GM21723 (cell line): Measurements from ENCODE around the gene CNTN2.

Source experiments
- ATAC-seq: cut with Tn5 transposase; IDR thresholded peaks from one replicate; pipeline ENCODE4 v1.9.1; 2021; ENCODE audit warnings: mild to moderate bottlenecking, moderate library complexity; ENCODE audit not compliant: unreplicated experiment

The CNTN2 gene

DNA sequence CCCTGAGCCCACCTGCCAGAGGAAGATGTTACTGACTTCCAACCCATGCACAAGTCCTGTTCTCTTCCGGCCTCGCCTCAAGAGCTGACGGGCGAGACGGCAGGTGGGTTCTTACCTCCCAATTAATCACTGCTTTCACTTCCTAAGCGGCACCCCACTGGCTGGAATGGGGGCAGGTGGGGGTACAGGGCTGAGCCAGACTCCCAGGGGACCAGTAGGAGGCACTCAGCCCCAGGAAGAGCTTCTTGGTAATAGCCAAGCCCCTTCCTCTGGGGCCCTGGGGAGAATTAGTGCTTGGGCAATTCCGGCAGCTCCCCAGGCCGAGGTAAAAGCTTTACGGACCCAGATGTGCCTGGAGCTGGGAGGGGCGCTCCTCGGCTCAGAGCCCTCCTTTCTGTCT, 9.7 kb downstream of the CNTN2 start:
- no peak for ATAC-seq

DNA sequence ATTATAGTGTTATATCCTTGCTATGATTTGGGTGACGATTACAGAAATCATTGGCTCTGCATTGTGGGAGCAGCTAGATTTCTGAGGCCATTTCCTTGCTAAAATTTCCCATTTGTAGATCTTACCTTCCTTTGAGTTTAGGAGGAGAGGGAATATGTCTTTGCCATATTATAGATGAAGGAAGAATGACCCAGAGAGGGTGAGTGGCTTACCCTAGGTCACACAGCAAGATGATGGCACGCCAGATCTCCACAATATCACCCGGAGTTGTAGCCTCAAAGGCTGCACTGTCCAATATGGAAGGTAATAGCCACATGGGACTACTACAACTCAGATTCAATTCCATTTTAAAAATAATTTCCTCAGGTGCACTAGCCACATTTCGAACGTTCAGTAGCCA, 10.3 kb downstream of the CNTN2 start:
- ATAC-seq, result no peak

DNA sequence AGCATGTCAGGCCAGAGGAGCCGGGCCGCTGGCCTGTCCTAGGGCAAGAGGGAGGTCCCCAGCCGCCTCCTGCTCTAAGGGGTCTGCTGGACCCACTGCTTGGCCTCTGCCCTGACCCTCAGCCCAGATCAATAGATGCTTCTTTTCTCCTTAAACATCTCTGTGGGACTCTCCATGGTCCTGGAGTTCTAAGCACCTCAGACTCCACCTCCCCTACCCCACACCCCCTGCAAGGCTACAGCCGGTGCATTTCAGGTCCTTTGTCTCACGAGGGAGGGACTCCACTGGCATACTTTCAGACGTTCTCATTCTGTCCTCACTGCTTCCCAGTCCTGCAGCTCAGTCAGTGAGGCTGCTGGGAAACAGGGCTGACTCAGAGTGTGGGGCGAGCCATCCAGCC, 11.0 kb downstream of the CNTN2 start:
- no peak for ATAC-seq

DNA sequence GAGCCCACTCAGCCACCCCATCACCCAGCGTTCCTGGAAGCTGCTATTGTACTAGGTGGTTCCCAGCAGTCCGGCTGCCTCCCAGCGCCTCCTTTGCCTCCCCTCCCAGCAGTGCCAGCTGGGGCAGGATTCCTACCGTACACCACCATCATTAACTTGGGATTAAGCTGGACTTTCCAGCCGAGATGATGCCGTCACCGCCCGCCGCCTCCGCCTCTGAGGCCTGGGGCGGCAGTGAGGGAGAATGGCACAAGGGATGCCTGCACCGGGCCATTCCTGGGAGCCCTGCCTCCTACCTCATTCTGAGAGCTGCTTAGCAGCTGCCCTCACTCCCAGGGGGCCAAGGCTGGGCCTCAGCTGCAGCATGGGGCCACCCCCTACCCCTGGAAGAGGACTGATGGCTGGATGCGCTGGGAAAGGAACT, 13.2 kb downstream of the CNTN2 start:
- no peak for ATAC-seq

DNA sequence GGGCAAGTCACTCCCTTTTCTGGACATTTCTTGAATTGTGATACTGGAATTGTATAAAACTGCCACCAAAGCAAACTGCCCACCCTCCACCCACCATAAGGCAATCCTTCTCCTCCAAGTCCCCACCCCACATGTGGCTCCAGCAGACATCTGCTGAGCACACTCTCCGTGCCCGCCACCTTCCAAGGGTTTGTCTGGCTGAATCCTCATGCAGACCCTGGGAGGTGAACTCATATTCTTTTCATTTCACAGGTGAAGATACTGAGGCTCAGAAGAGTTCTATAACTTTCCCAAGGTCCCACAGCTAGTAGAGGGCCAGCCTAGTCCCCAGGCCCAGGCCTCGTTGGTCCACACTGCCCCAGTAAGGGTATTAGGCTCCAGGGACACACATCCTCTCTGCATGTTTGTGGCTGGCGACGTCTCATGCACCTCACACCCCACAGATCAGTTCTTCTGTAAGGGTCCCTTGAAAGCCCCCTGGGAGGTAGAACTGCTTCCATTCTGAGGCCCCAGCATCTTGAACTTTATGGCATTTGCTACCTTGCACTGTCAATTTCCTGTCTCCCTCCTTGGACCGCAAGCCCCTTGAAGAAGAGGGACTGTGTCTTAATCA, 14.1 kb downstream of the CNTN2 start:
- no peak for ATAC-seq

DNA sequence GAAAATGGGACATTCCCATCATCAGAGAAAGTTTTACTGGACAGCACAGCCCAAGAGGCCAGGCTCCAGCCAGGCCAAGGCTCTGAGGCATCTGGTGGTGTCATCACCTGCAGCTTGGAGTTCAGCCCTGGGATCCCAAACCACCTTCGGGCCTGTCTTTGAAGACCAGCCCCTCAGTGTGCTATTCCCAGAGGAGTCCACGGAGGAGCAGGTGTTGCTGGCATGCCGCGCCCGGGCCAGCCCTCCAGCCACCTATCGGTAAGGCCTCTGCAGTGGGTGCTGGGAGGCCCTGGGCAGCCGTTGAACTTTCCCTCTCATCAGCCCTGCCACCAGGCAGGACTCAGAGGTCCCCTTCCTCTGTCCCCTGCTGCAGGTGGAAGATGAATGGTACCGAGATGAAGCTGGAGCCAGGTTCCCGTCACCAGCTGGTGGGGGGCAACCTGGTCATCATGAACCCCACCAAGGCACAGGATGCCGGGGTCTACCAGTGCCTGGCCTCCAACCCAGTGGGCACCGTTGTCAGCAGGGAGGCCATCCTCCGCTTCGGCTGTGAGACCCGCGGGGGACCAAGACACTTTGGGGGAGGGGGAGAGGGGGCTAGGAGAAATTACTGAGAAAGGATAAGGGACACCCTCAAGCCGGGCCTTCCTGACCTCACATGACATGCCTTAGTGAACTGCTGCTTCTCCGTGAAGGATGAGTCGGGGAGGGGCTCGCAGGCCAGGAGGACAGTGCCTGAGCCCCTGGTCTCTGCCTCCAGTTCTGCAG, 15.0 kb downstream of the CNTN2 start:
- no peak for ATAC-seq

DNA sequence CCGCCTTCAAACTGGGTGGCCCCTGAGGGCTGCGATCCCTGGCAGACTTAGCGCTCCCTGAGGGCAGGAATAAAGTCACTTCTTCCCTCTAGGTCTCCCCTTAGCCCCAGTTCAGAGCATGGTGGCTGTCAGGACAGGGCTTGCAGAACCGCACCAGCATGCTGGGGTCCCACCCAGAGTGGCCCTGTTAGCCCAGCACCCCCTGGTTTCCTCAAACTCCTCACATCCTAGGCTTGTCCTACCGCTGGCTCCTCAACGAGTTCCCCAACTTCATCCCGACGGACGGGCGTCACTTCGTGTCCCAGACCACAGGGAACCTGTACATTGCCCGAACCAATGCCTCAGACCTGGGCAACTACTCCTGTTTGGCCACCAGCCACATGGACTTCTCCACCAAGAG, 15.8 kb downstream of the CNTN2 start:
- no peak for ATAC-seq

DNA sequence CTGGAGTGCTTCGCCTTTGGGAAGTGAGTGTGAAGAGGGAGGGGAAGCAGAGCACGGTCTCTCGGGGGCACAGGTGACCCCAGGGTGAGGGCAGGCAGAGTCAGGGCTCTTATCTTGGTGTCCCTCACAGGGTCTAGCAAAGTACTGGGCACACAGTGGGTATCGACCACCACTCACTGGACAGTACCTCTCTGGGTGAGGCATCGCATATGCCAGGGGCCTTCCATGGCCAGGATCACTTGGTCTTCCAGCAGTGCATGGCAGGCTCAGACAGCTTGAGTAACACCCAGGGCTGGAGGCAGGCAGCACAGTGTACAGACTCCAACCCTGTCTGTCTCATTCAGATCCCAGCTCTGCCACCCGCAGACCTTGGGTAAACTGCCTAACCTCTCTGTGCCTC, 16.6 kb downstream of the CNTN2 start:
- ATAC-seq, result no peak

DNA sequence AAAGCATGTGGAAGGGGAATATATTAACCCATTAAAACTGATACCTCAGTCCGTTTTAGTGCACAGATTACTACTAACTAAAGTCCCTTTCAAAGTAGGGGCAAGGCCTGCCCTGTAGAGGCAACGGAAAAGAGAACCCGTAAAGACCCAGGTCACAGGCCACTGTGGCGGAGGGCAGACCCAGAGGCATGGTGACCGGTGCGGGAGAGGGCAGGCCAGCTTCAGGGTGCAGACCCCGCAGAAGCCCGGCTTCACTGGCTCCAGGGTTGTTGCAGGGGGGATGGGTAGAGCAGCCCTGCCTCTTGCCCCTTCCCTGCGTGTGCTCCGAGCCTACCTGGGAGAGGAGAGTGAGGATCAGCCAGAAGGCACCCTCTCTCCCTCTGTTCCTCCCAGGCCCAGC, 17.7 kb downstream of the CNTN2 start:
- ATAC-seq, result no peak

DNA sequence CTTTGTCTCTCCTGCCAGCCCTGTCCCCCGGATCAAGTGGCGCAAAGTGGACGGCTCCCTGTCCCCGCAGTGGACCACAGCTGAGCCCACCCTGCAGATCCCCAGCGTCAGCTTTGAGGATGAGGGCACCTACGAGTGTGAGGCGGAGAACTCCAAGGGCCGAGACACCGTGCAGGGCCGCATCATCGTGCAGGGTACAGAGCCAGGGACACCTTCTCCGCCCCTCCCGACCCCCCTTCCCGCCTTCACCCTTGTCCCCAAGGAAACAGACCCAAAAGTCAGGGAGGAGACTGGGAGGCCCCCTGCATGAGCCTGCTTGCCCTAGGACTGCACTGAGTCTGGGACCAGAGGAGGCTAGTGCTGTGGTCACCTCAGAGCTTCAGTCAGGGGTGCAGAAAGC, 18.2 kb downstream of the CNTN2 start:
- no peak for ATAC-seq

DNA sequence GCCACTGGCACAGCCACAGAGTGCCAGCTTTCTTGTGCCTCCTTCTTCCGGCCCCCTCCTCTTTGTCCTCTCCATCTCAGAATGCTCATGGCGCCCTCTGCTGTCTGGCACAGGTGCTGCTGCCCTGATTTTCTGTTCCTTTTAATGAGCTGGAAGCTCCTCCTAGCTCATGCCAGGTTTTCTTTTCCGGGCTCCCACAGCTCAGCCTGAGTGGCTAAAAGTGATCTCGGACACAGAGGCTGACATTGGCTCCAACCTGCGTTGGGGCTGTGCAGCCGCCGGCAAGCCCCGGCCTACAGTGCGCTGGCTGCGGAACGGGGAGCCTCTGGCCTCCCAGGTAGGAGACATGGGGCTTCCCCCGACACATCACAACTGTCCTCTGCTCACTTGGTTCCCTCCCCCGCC, 18.7 kb downstream of the CNTN2 start:
- no peak for ATAC-seq

DNA sequence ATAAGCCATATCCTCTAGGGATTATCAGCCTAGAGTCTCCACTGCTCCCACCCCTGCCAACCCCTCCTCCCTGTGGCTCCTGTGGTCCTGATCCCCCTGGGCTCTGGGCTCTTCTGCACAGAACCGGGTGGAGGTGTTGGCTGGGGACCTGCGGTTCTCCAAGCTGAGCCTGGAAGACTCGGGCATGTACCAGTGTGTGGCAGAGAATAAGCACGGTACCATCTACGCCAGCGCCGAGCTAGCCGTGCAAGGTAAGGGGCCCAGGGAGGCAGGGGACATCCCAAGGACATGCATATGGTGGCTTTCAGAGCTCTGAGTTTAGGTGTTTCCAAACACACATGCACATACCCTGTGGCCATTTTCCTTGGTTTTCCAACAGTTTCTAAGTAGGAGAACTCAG, 19.3 kb downstream of the CNTN2 start:
- no peak for ATAC-seq

DNA sequence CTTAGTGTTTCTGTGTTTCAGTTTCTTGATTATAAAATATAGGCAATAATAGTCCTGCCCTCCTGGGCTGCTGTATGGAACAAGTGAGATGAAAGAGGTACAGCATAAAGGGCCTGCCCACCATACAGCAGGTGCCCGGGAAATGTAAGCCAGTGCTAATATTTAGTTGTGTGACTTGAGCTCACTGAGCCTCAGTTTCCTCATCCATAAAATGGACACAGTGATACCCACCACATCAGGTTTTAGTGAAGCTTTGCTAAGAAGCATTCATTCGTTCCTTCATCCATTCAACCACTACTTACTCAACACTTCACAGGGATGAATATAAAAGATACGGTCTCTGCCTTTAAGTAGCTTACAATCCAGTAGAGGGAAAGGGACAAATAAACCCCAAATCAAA, 19.9 kb downstream of the CNTN2 start:
- no peak for ATAC-seq

DNA sequence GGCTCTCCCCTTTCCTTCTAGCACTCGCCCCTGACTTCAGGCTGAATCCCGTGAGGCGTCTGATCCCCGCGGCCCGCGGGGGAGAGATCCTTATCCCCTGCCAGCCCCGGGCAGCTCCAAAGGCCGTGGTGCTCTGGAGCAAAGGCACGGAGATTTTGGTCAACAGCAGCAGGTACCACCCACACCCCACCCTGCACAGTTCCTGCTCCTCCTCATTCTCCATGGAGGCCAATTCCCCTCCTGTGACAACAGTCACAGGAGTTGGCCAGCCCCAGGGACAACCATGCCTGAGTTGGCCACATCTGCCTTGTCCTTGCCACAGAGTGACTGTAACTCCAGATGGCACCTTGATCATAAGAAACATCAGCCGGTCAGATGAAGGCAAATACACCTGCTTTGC, 21.3 kb downstream of the CNTN2 start:
- ATAC-seq, result no peak

DNA sequence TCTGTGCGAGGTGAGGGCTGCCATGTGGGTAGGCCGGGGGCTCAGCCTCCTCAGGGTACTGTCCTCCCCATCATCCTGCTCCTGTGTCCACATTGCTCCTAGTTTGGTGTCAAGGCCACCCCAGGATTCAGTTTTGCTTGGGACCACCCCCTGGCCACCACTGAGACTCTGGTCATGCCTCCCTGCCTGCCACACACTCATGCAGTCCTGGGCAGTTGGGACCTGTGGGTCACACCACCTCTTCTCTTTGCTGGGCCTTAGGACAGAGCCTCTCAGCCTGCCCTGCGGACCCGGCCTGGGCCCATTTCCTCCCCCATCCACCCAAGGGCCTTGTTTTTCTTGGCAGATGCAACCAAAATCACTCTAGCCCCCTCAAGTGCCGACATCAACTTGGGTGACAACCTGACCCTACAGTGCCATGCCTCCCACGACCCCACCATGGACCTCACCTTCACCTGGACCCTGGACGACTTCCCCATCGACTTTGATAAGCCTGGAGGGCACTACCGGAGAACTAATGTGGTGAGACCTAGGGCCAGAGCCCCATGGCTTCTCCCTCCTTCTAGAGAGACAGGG, 21.8 kb downstream of the CNTN2 start:
- no peak for ATAC-seq

DNA sequence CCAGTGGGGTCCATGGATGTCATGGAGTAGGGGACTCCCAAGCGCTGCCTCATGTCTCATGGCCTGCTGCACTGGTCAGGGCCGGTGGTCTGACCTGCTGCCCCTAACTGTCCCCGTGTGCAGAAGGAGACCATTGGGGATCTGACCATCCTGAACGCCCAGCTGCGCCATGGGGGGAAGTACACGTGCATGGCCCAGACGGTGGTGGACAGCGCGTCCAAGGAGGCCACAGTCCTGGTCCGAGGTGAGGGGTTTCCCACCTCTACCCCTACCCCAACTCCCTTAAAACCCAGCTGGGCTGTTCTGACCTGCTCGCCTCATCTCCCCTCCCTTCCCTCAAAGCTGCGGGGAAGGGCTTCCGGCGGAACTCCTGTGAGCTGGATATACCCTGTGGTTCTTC, 22.7 kb downstream of the CNTN2 start:
- ATAC-seq, result no peak

DNA sequence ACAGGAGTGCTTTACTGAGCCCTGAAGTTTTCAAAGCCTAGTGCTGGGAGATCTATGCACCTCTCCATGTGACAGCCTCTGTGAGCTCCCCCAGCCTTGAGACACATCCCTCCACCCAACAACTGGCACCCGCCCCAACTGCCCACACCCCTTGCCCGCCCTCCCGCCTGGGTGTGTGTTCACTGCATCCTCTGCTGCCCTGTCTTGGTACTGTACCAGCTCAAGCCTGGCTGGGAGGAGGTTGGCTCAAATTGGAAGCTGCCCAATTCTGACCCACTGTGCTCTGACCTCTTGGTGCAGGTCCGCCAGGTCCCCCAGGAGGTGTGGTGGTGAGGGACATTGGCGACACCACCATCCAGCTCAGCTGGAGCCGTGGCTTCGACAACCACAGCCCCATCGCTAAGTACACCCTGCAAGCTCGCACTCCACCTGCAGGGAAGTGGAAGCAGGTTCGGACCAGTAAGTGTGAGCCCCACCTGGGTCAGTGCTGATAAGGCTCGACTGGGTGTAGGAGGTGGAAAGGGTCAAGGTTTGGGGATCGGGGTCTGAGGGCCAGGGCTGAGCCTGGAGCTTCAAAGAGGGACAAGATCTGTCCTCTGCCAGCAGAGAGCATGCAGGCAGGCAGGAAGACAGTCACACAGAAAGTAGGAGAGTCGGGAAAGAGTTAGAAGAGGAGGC, 23.3 kb downstream of the CNTN2 start:
- ATAC-seq, result no peak

DNA sequence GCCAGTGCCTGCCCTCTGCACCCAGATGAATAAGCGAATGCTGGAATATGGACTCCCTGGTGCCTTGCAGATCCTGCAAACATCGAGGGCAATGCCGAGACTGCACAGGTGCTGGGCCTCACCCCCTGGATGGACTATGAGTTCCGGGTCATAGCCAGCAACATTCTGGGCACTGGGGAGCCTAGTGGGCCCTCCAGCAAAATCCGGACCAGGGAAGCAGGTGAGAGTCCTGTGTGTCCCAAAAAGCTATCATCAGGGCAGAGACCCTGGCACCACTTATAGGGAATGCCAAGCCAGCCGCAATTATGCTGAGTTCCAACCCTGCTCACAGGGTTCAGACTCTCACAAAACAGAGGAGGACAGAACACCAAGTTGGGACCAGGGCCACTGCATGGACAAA, 24.0 kb downstream of the CNTN2 start:
- ATAC-seq, result no peak

DNA sequence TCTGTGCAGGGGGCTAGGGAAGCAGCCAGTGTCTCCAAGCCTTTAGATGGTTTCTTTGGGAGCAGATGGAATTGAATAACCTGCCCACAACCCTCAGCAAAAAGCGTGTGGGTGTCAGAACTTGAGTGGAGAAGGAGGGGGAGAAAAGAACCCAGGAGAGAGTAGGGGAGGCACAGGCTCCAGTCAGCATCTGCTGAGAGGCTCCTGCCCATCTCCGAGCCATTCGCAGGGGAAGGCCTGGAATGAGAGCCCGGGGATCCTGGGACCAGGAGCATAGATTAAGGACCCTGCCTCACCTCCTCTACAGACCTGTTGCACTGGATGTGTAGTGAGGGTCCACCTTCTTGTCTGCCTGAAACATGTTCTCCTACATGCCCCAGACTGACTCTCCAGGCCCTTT, 25.0 kb downstream of the CNTN2 start:
- ATAC-seq, result no peak

DNA sequence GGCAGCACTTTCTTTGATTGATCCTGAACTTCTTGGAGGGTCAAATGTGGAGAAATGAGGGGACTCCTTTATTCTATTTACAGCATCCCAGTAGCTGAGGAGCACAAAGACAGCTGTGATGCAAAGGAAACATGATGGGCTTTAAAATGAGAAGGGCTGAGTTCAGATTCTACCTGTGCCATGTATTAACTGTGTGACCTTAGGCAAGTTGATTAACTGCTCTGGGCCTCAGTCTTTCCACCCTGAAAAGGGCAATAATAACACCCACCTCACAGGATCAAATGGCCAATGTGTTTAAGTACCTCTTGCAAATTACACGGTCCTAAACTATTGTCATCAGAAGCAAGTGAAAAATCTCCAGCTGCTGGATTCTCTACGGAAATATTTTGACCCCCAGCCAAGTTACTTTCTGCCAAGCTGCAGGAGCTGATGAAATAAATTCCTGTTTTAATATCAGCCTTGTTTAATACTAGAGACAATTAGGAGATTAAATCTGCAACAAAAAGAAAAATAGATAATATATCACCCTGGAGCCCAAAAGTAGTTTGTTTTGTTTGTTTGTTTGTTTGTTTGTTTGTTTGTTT, 25.5 kb downstream of the CNTN2 start:
- no peak for ATAC-seq

DNA sequence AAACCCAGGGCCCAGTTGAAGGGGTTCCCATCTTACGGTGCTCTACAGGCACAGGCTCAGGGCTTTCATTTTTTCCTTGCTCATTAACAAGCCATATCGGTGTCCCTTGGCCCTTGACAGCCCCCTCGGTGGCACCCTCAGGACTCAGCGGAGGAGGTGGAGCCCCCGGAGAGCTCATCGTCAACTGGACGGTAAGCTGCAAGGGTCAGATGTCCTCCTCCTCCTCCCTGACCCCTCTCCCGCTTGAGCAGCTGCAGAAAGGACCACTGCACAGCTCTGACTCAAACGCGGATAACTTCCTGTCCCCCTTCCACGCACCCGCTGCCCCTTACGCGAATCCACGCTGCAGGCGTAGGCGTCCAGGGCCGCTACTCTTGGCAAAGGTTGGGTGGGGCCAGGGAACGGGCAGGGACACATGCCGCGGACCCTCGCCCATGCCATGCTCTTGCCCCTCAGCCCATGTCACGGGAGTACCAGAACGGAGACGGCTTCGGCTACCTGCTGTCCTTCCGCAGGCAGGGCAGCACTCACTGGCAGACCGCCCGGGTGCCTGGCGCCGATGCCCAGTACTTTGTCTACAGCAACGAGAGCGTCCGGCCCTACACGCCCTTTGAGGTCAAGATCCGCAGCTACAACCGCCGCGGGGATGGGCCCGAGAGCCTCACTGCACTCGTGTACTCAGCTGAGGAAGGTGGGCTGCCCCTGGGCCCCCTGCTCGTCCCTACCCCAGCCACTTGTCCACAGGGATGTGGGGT, 26.5 kb downstream of the CNTN2 start:
- no peak for ATAC-seq
